Measurements from ENCODE around the gene PPP2R5C.

GRCh38 chr14:101835566-101835965, 74.1 kb downstream of the PPP2R5C start:
- TF ChIP-seq CTCF (conservative IDR thresholded peaks at IDR 0.05; ENCODE audit: low read depth, low read length) (no peak), EZH2 (IDR thresholded peaks at IDR 0.05; ENCODE audit: low read length, unreplicated experiment) (no peak)
